ENCODE measurements around the gene C2orf68. TPM values are rescaled to one million over a fixed set of nuclear protein-coding genes. Genes with fewer than 3 reads are reported as not detected.
A peak's percentile ranks its signal among the peaks of the same experiment; 100 is the strongest.

Gene C2orf68
- total RNA-seq, 2 donors from 2014 or later: 8.9 to 11.1 TPM

GRCh38 chr2:85578243-85579180 is 33.4 kb downstream of the C2orf68 start:
- H3K4me3 ChIP-seq: peak overlapping the region in 1 of 2 donors; percentile 37
- no peak for TF ChIP-seq CTCF (IDR thresholded peaks at IDR 0.05)
- no peaks in the 10 kb centered on the region for H3K9me3 ChIP-seq
- H3K27me3 ChIP-seq: no peaks in the 10 kb centered on the region
- peaks cover 0 to 32% of the 10 kb centered on the region in 2 donors for H3K4me1 ChIP-seq
- H3K27ac ChIP-seq: peak overlapping the region; percentile 80
- DNase-seq (ENCODE audit: low spot score): peak; percentile 83
- H3K36me3 ChIP-seq: no peaks in the 10 kb centered on the region

GRCh38 chr2:85577386-85578242 is 34.3 kb downstream of the C2orf68 start, which contains the start of gene VAMP8:
Gene VAMP8, plus strand, starts transcription at chr2:85577586. Its CDS starts 61 bp downstream, at chr2:85577647.
- TF ChIP-seq CTCF (IDR thresholded peaks at IDR 0.05): no peak
- H3K27me3 ChIP-seq: no peaks in the 10 kb centered on the region
- no peak for DNase-seq (ENCODE audit: low spot score)
- peak within 1 kb of the TSS in 1 of 2 donors; percentile 37 for H3K4me3 ChIP-seq
- peaks cover 0 to 32% of the 10 kb centered on the region in 2 donors for H3K4me1 ChIP-seq
- no peaks in the 10 kb centered on the region for H3K9me3 ChIP-seq
- H3K36me3 ChIP-seq: no peaks in the 10 kb centered on the region
- H3K27ac ChIP-seq: peak within 1 kb of the TSS; percentile 80

GRCh38 chr2:85577063-85577385 is 34.8 kb downstream of the C2orf68 start:
- H3K9me3 ChIP-seq: no peaks in the 10 kb centered on the region
- no peaks in the 10 kb centered on the region for H3K36me3 ChIP-seq
- peaks cover 0 to 32% of the 10 kb centered on the region in 2 donors for H3K4me1 ChIP-seq
- no peak overlapping the region for H3K4me3 ChIP-seq
- peak overlapping the region; percentile 80 for H3K27ac ChIP-seq
- no peak for TF ChIP-seq CTCF (IDR thresholded peaks at IDR 0.05)
- H3K27me3 ChIP-seq: no peaks in the 10 kb centered on the region
- no peak for DNase-seq (ENCODE audit: low spot score)

GRCh38 chr2:85575739-85576138 is 36.1 kb downstream of the C2orf68 start:
- peaks cover 0 to 32% of the 10 kb centered on the region in 2 donors for H3K4me1 ChIP-seq
- H3K36me3 ChIP-seq: no peaks in the 10 kb centered on the region
- H3K4me3 ChIP-seq: no peak overlapping the region
- DNase-seq (ENCODE audit: low spot score): no peak
- TF ChIP-seq CTCF (IDR thresholded peaks at IDR 0.05): no peak
- H3K9me3 ChIP-seq: no peaks in the 10 kb centered on the region
- no peak overlapping the region for H3K27ac ChIP-seq
- no peaks in the 10 kb centered on the region for H3K27me3 ChIP-seq

- no peak for DNase-seq (ENCODE audit: low spot score)
- Histone ChIP-seq H3K9me3 (no peaks in the 10 kb centered on the region), H3K27ac (no peak overlapping the region), H3K4me1 (peaks cover 0 to 6% of the 10 kb centered on the region in 2 donors), H3K36me3 (no peaks in the 10 kb centered on the region), H3K4me3 (no peak overlapping the region), H3K27me3 (no peaks in the 10 kb centered on the region)
- TF ChIP-seq CTCF (IDR thresholded peaks at IDR 0.05): no peak
These were observed 45.6 kb downstream of the C2orf68 start for GRCh38 chr2:85566265-85566664.
